Neural progenitor cell (in vitro differentiated cells): Measurements from ENCODE around the gene DUSP3. TPM values are rescaled to one million over a fixed set of nuclear protein-coding genes. Genes with fewer than 3 reads are reported as not detected.

Source experiments
- DNase-seq: peaks from one replicate; pipeline ENCODE4 v3.0.0-alpha.2; 2016; ENCODE audit warnings: low spot score
- H2AFZ ChIP-seq: fragments of 200-600 bp; sonication (generic); replicated peaks from 2 replicates; pipeline ENCODE4 v1.6.1; 2016; ENCODE audit warnings: antibody characterized with exemption
- H3F3A ChIP-seq: fragments of 200-600 bp; sonication (generic); 2 replicates; pipeline ENCODE4 v1.6.1; 2016; ENCODE audit warnings: antibody characterized with exemption, low read depth
- H3K27ac ChIP-seq: fragments of 200-600 bp; sonication (generic); 2 replicates; pipeline ENCODE4 v1.5.1; 2016; ENCODE audit warnings: mild to moderate bottlenecking
- H3K27me3 ChIP-seq: fragments of 200-600 bp; sonication (generic); 2 replicates; pipeline ENCODE4 v1.6.1; 2016; ENCODE audit warnings: mild to moderate bottlenecking, moderate library complexity
- H3K36me3 ChIP-seq: fragments of 200-600 bp; sonication (generic); 2 replicates; pipeline ENCODE4 v1.5.1; 2016
- H3K4me1 ChIP-seq: fragments of 200-600 bp; sonication (generic); 2 replicates; pipeline ENCODE4 v1.6.1; 2016; ENCODE audit warnings: mixed run types
- H3K4me2 ChIP-seq: fragments of 200-600 bp; sonication (generic); 2 replicates; pipeline ENCODE4 v1.6.1; 2016
- H3K4me3 ChIP-seq: fragments of 200-600 bp; sonication (generic); 2 replicates; pipeline ENCODE4 v1.5.1; 2016
- H3K79me2 ChIP-seq: fragments of 200-600 bp; sonication (generic); 2 replicates; pipeline ENCODE4 v1.6.1; 2016; ENCODE audit warnings: low read depth
- H3K9ac ChIP-seq: fragments of 200-600 bp; sonication (generic); 2 replicates; pipeline ENCODE4 v1.6.1; 2016
- H3K9me3 ChIP-seq: fragments of 200-600 bp; sonication (generic); 2 replicates; pipeline ENCODE4 v1.5.1; 2016; ENCODE audit warnings: low read depth
- H4K20me1 ChIP-seq: fragments of 200-600 bp; sonication (generic); 2 replicates; pipeline ENCODE4 v1.6.1; 2016; ENCODE audit warnings: low read depth
- H3K27ac Mint-ChIP-seq: 3 replicates; pipeline ENCODE4 v1.8.0; 2021; ENCODE audit warnings: mixed read lengths
- H3K27me3 Mint-ChIP-seq: 2 replicates; pipeline ENCODE4 v1.8.0; 2022; ENCODE audit warnings: low read depth, mild to moderate bottlenecking, inconsistent platforms, moderate library complexity, mixed read lengths; ENCODE audit not compliant: insufficient read depth
- H3K36me3 Mint-ChIP-seq: 3 replicates; pipeline ENCODE4 v1.8.0; 2021; ENCODE audit warnings: mixed read lengths
- H3K4me1 Mint-ChIP-seq: 3 replicates; pipeline ENCODE4 v1.8.0; 2021; ENCODE audit warnings: mixed read lengths
- H3K4me3 Mint-ChIP-seq: 3 replicates; pipeline ENCODE4 v1.8.0; 2021; ENCODE audit warnings: mild to moderate bottlenecking, moderate library complexity, mixed read lengths
- H3K9me3 Mint-ChIP-seq: 3 replicates; pipeline ENCODE4 v1.8.0; 2020; ENCODE audit warnings: mixed read lengths
- CTCF ChIP-seq: fragments of 200-600 bp; sonication (generic); IDR thresholded peaks from 2 replicates; pipeline ENCODE4 v1.5.1; 2017; ENCODE audit warnings: antibody characterized with exemption, mild to moderate bottlenecking
- EZH2 ChIP-seq: fragments of 200-600 bp; sonication (generic); IDR thresholded peaks from 2 replicates; pipeline ENCODE4 v1.6.1; 2017; ENCODE audit warnings: antibody characterized with exemption, mild to moderate bottlenecking, moderate library complexity
- EZH2phosphoT487 ChIP-seq: fragments of 200-600 bp; sonication (generic); IDR thresholded peaks from 2 replicates; pipeline ENCODE4 v1.6.1; 2017; ENCODE audit warnings: antibody characterized with exemption
- total RNA-seq: library from RNA; depleted of rRNA; stranded (reverse); fragments of >200 nt; gene quantifications from 2 replicates; pipeline ENCODE4 v1.2.3, GENCODE V29; 2015; ENCODE audit warnings: low replicate concordance

The DUSP3 gene
- total RNA-seq, 1 donor from 2014 or later = 20.8 TPM

GRCh38 chr17:43791589-43791988 lies 12.8 kb upstream of the DUSP3 start:
- H3K4me3 ChIP-seq = no peak overlapping the region
- H2AFZ ChIP-seq = peak overlapping the region; percentile 81
- DNase-seq = peak; percentile 34
- H3K27me3 ChIP-seq = no peaks in the 10 kb centered on the region
- no peaks in the 10 kb centered on the region for H4K20me1 ChIP-seq
- TF ChIP-seq CTCF (no peak), EZH2 (no peak), EZH2phosphoT487 (no peak)
- H3F3A ChIP-seq = no peaks in the 10 kb centered on the region
- no peak overlapping the region for H3K9ac ChIP-seq
- no peak overlapping the region for H3K4me2 ChIP-seq
- H3K4me1 Mint-ChIP-seq = peaks cover 6% of the 10 kb centered on the region
- H3K36me3 Mint-ChIP-seq = no peaks in the 10 kb centered on the region
- no peak overlapping the region for H3K27ac Mint-ChIP-seq
- H3K9me3 Mint-ChIP-seq = peaks cover 10% of the 10 kb centered on the region
- no peaks in the 10 kb centered on the region for H3K4me1 ChIP-seq
- no peaks in the 10 kb centered on the region for H3K9me3 ChIP-seq
- peak overlapping the region; percentile 22 for H3K4me3 Mint-ChIP-seq
- H3K27ac ChIP-seq = no peak overlapping the region
- no peaks in the 10 kb centered on the region for H3K79me2 ChIP-seq
- peaks cover 5% of the 10 kb centered on the region for H3K27me3 Mint-ChIP-seq
- no peaks in the 10 kb centered on the region for H3K36me3 ChIP-seq

DNA sequence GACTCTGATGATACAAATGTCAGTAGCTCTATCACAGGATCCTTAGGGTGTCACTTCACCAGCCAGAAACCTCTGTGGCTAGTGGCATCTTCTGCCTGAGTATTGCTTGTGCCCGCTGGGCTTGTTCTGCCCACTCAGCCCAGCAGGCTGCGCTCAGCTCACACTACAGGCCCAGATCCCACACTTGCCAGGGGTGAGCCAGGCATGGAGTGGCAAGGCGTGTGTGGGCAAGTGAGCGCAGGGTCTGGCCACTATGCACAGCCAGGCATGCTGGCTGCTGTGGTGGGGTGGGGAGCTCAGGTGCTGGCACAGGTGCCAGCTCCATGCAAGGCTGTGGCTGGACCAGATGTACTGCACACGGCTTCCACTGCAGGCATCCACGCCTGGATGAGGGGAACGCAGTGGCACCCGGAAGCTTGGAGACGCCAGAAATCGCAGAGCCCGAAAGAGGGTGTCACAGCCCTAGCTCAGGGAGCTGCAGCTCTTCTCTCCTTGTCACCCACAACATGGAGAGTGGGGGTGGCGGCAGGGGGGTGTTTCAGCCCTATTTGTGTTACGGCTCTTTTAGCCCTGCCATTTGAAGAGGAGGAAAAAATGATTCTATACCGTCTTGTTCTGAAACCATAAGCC lies 11.6 kb upstream of the DUSP3 start:
- H2AFZ ChIP-seq = no peak overlapping the region
- H3K27me3 Mint-ChIP-seq = peaks cover 7% of the 10 kb centered on the region
- no peak overlapping the region for H3K27ac Mint-ChIP-seq
- no peaks in the 10 kb centered on the region for H3K79me2 ChIP-seq
- peaks cover 10% of the 10 kb centered on the region for H3K9me3 Mint-ChIP-seq
- H3K9ac ChIP-seq = no peak overlapping the region
- H3K4me1 ChIP-seq = no peaks in the 10 kb centered on the region
- H3K27ac ChIP-seq = no peak overlapping the region
- no peaks in the 10 kb centered on the region for H4K20me1 ChIP-seq
- H3K4me1 Mint-ChIP-seq = peaks cover 6% of the 10 kb centered on the region
- H3K27me3 ChIP-seq = no peaks in the 10 kb centered on the region
- TF ChIP-seq CTCF (peak; percentile 13), EZH2 (no peak), EZH2phosphoT487 (no peak)
- H3K4me3 Mint-ChIP-seq = no peak overlapping the region
- no peaks in the 10 kb centered on the region for H3F3A ChIP-seq
- no peak overlapping the region for H3K4me2 ChIP-seq
- no peak overlapping the region for H3K4me3 ChIP-seq
- DNase-seq = no peak
- H3K36me3 ChIP-seq = no peaks in the 10 kb centered on the region
- H3K9me3 ChIP-seq = no peaks in the 10 kb centered on the region
- H3K36me3 Mint-ChIP-seq = no peaks in the 10 kb centered on the region

- Histone ChIP-seq H3K9me3 (no peaks in the 10 kb centered on the region), H3K27me3 (no peaks in the 10 kb centered on the region), H3K4me2 (no peak overlapping the region), H3K79me2 (no peaks in the 10 kb centered on the region), H4K20me1 (no peaks in the 10 kb centered on the region), H2AFZ (no peak overlapping the region), H3K9ac (no peak overlapping the region), H3K4me1 (no peaks in the 10 kb centered on the region), H3K27ac (no peak overlapping the region), H3K4me3 (no peak overlapping the region), H3K36me3 (no peaks in the 10 kb centered on the region), H3F3A (no peaks in the 10 kb centered on the region)
- peaks cover 6% of the 10 kb centered on the region for H3K4me1 Mint-ChIP-seq
- H3K27me3 Mint-ChIP-seq = peaks cover 7% of the 10 kb centered on the region
- no peak for TF ChIP-seq EZH2phosphoT487
- no peak overlapping the region for H3K4me3 Mint-ChIP-seq
- H3K27ac Mint-ChIP-seq = no peak overlapping the region
- no peaks in the 10 kb centered on the region for H3K36me3 Mint-ChIP-seq
- no peak for DNase-seq
- H3K9me3 Mint-ChIP-seq = peaks cover 10% of the 10 kb centered on the region
Measured at GRCh38 chr17:43789482-43789881, 10.7 kb upstream of the DUSP3 start.

GRCh38 chr17:43788540-43788939 lies 9.8 kb upstream of the DUSP3 start:
- H3K4me3 Mint-ChIP-seq = no peak overlapping the region
- H3K27me3 Mint-ChIP-seq = peaks cover 9% of the 10 kb centered on the region
- Histone ChIP-seq H3K27ac (no peak overlapping the region), H3F3A (no peaks in the 10 kb centered on the region), H3K79me2 (no peaks in the 10 kb centered on the region), H2AFZ (no peak overlapping the region), H3K4me3 (no peak overlapping the region), H3K9ac (no peak overlapping the region), H3K4me2 (no peak overlapping the region), H3K27me3 (no peaks in the 10 kb centered on the region), H4K20me1 (no peaks in the 10 kb centered on the region), H3K36me3 (no peaks in the 10 kb centered on the region), H3K4me1 (no peaks in the 10 kb centered on the region), H3K9me3 (no peaks in the 10 kb centered on the region)
- no peak overlapping the region for H3K27ac Mint-ChIP-seq
- no peak for DNase-seq
- H3K9me3 Mint-ChIP-seq = peaks cover 10% of the 10 kb centered on the region
- peaks cover 6% of the 10 kb centered on the region for H3K4me1 Mint-ChIP-seq
- H3K36me3 Mint-ChIP-seq = no peaks in the 10 kb centered on the region
- TF ChIP-seq CTCF (no peak), EZH2phosphoT487 (no peak), EZH2 (no peak)
